Stomach (tissue), 4 donors: ENCODE data around the gene SCMH1.

Experiments
- EP300 ChIP-seq: sonication (generic); formaldehyde crosslinking; IDR thresholded peaks from one replicate; pipeline ENCODE4 v1.6.1; 2017; ENCODE audit warnings: antibody characterized with exemption
- POLR2A ChIP-seq, 4 donors: fragments of 450-650 bp; IDR thresholded peaks; one replicate each; pipeline ENCODE4 v1.6.1; 2016; ENCODE audit warnings: antibody characterized with exemption in 4 of 4, control low read depth in 2 of 4, mild to moderate bottlenecking in 1 of 4, moderate library complexity in 1 of 4
- POLR2AphosphoS5 ChIP-seq, 3 donors: sonication (generic); formaldehyde crosslinking; IDR thresholded peaks; one replicate each; pipeline ENCODE4 v1.6.1; 2016; ENCODE audit warnings: antibody characterized with exemption in 3 of 3
- TF ChIP-seq, protein P1 (sequence below), 7 experiments: fragments of 450-650 bp in 4 of 7; fragments of 200-600 bp in 3 of 7; sonication (generic) in 3 of 7; IDR thresholded peaks; one replicate each; pipeline ENCODE4 v1.5.1; 2016 to 2019; ENCODE audit warnings: antibody characterized with exemption in 7 of 7, control low read depth in 2 of 7, mild to moderate bottlenecking in 1 of 7

GRCh38 chr1:41217441-41217840, 24.7 kb downstream of the SCMH1 start:
- TF ChIP-seq POLR2AphosphoS5 (IDR thresholded peaks at IDR 0.05) (no peak), POLR2A (IDR thresholded peaks at IDR 0.05) (no peak), EP300 (no peak)
- TF ChIP-seq, protein P1, sequence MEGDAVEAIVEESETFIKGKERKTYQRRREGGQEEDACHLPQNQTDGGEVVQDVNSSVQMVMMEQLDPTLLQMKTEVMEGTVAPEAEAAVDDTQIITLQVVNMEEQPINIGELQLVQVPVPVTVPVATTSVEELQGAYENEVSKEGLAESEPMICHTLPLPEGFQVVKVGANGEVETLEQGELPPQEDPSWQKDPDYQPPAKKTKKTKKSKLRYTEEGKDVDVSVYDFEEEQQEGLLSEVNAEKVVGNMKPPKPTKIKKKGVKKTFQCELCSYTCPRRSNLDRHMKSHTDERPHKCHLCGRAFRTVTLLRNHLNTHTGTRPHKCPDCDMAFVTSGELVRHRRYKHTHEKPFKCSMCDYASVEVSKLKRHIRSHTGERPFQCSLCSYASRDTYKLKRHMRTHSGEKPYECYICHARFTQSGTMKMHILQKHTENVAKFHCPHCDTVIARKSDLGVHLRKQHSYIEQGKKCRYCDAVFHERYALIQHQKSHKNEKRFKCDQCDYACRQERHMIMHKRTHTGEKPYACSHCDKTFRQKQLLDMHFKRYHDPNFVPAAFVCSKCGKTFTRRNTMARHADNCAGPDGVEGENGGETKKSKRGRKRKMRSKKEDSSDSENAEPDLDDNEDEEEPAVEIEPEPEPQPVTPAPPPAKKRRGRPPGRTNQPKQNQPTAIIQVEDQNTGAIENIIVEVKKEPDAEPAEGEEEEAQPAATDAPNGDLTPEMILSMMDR (IDR thresholded peaks at IDR 0.05): no peak
